Measurements from ENCODE around the gene SRD5A1. TPM values are rescaled to one million over a fixed set of nuclear protein-coding genes. Genes with fewer than 3 reads are reported as not detected.

The SRD5A1 gene, protein sequence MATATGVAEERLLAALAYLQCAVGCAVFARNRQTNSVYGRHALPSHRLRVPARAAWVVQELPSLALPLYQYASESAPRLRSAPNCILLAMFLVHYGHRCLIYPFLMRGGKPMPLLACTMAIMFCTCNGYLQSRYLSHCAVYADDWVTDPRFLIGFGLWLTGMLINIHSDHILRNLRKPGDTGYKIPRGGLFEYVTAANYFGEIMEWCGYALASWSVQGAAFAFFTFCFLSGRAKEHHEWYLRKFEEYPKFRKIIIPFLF
- 10 to 100 TPM; 15.9 to 17.4 TPM for total RNA-seq

- H3K4me1 ChIP-seq, result peaks cover 12% of the 10 kb centered on the region
- intact Hi-C loops (cut with DNase I), result loop anchor here (5.0 kb wide), 1 partner anchor 114 kb away; no protein-coding TSS in a partner anchor
Observed at GRCh38 chr5:6632888-6633468, at the start of gene SRD5A1, which contains the start of gene NSUN2. Gene SRD5A1 (plus strand): TSS chr5:6633440. CDS start chr5:6633577, 137 bp downstream. Gene NSUN2 (minus strand): TSS chr5:6633044. CDS start chr5:6632979, 65 bp downstream.

GRCh38 chr5:6584101-6584645 lies 49.1 kb upstream of the SRD5A1 start:
- DNase-seq, result no peak
- no peaks in the 10 kb centered on the region for H3K36me3 ChIP-seq
- H3K4me1 ChIP-seq, result no peaks in the 10 kb centered on the region
- H3K9ac ChIP-seq (ENCODE audit: low read depth in 2 of 2, low read length in 2 of 2), result no peak overlapping the region
- H3K9me3 ChIP-seq, result no peaks in the 10 kb centered on the region
- no peak overlapping the region for H3K27ac ChIP-seq
- H3K27me3 ChIP-seq, result peaks cover 13% of the 10 kb centered on the region
- no peak overlapping the region for H3K4me3 ChIP-seq
- TF ChIP-seq CTCF (IDR thresholded peaks at IDR 0.05), result no peak
- intact Hi-C loops (cut with DNase I), result loop anchor here (10.0 kb wide), 1 partner anchor 1089 kb away; no protein-coding TSS in a partner anchor

More at GRCh38 chr5:6632888-6633468, at the start of gene SRD5A1, which contains the start of gene NSUN2:
- no peak for TF ChIP-seq CTCF (IDR thresholded peaks at IDR 0.05)
- H3K4me3 ChIP-seq, result peak within 1 kb of the TSS; percentile 99
- peak within 1 kb of the TSS; percentile 82 to 89 for H3K9ac ChIP-seq (ENCODE audit: low read depth in 2 of 2, low read length in 2 of 2)
- H3K27ac ChIP-seq, result peak within 1 kb of the TSS; percentile 81
- DNase-seq, result peak; percentile 93
- no peaks in the 10 kb centered on the region for H3K9me3 ChIP-seq
- H3K27me3 ChIP-seq, result no peaks in the 10 kb centered on the region
- no peaks in the 10 kb centered on the region for H3K36me3 ChIP-seq

- Histone ChIP-seq H3K9me3 (no peaks in the 10 kb centered on the region), H3K4me1 (no peaks in the 10 kb centered on the region), H3K27ac (no peak overlapping the region), H3K4me3 (no peak overlapping the region), H3K36me3 (no peaks in the 10 kb centered on the region), H3K27me3 (peaks cover 13% of the 10 kb centered on the region), H3K9ac (ENCODE audit: low read depth in 2 of 2, low read length in 2 of 2) (no peak overlapping the region)
- DNase-seq, result no peak
- TF ChIP-seq CTCF (IDR thresholded peaks at IDR 0.05), result no peak
- intact Hi-C loops (cut with DNase I), result loop anchor here (10.0 kb wide), 1 partner anchor 1090 kb away; no protein-coding TSS in a partner anchor
Observed at GRCh38 chr5:6584727-6585126, 48.5 kb upstream of the SRD5A1 start.

DNA sequence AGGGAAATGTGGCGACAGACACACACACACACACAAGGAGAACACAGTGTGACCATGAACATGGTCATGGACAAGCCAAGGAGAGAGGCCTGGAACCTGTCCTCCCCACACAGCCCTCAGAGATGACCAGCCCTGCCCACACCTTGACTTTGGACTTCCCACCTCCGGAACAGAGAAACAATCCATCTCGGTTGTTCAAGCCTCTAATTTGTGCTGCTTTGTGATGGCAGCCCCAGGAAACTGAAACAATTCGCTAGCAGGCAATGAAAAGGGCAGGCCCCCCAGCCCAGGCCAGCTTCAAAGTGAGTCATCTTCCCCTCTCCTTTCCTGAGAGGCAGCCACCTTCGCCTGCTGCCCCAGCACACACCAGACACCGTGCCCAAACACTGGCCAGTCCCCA lies 48.1 kb upstream of the SRD5A1 start:
- no peak overlapping the region for H3K27ac ChIP-seq
- H3K9me3 ChIP-seq, result no peaks in the 10 kb centered on the region
- no peak overlapping the region for H3K9ac ChIP-seq (ENCODE audit: low read depth in 2 of 2, low read length in 2 of 2)
- no peaks in the 10 kb centered on the region for H3K36me3 ChIP-seq
- H3K27me3 ChIP-seq, result peaks cover 13% of the 10 kb centered on the region
- intact Hi-C loops (cut with DNase I), result loop anchor here (10.0 kb wide), 1 partner anchor 1090 kb away; no protein-coding TSS in a partner anchor
- DNase-seq, result no peak
- TF ChIP-seq CTCF (IDR thresholded peaks at IDR 0.05), result no peak
- no peak overlapping the region for H3K4me3 ChIP-seq
- H3K4me1 ChIP-seq, result no peaks in the 10 kb centered on the region

DNA sequence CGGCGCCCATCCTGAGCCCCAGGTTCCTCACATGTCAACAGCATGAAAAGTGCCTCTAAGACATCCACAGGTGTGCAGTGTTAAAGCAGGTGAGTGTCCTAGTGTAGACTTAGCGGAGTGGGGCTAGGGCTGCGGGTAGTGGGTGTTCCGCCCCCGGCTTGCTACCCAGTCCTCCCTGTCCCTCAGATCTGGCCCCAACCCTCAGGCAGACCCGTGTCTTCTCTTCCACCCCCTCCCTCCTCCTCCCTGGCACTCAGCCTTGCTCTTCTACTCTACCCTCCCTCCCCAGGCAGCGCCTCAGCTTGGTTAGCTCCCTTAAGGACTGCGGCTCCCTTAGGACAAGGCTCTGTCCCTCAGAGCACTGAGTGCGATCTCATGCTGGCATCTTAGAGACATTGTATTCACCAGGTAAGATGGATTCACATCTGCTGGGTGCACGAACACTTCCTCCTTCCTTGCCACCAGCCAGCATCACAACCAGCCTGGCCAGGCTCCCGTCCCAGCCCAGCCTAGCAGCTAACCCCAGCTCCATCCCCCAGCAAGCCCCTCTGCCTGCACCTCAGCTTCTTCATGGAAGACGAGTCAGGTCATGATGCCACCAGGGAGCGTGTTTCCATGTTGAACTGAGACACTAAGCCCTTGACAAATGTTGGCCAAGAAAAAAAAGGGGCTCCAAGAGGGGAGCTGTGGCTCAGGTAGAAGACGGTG lies 47.1 kb upstream of the SRD5A1 start:
- H3K4me1 ChIP-seq, result no peaks in the 10 kb centered on the region
- H3K36me3 ChIP-seq, result no peaks in the 10 kb centered on the region
- no peak overlapping the region for H3K27ac ChIP-seq
- no peak for DNase-seq
- no peak overlapping the region for H3K9ac ChIP-seq (ENCODE audit: low read depth in 2 of 2, low read length in 2 of 2)
- no peak for TF ChIP-seq CTCF (IDR thresholded peaks at IDR 0.05)
- H3K27me3 ChIP-seq, result peaks cover 13% of the 10 kb centered on the region
- no peak overlapping the region for H3K4me3 ChIP-seq
- H3K9me3 ChIP-seq, result no peaks in the 10 kb centered on the region
- intact Hi-C loops (cut with DNase I), result loop anchor here (10.0 kb wide), 1 partner anchor 1091 kb away; no protein-coding TSS in a partner anchor

All from colonic mucosa (tissue), 4 donors.